GM12878 (cell line): ENCODE data around the gene WDR18. TPM values are rescaled to one million over a fixed set of nuclear protein-coding genes. Genes with fewer than 3 reads are reported as not detected.

Source experiments
- ATAC-seq: fragments of 200-7000 bp; cut with Tn5 transposase; 3 replicates; pipeline ENCODE4 v1.9.1; 2020; ENCODE audit warnings: mild to moderate bottlenecking, moderate library complexity
- BruUV-seq: library from RNA; stranded (reverse); fragments of 400-500 nt; replicated peaks from 2 replicates; lab custom pipeline; 2021; lab: Mats Ljungman, UMichigan
- CTCF ChIA-PET: fragments of 300-600 bp; sonication (Branson Sonifier 250); formaldehyde crosslinking; extraction: SDS; loops from one replicate; lab custom pipeline; 2021; ENCODE audit warnings: inconsistent platforms; lab: Yijun Ruan, JAX
- POLR2A ChIA-PET: fragments of 350-600 bp; formaldehyde crosslinking; extraction: SDS; loops from one replicate; lab custom pipeline; 2021; ENCODE audit warnings: inconsistent platforms; lab: Charles Lee
- RAD21 ChIA-PET: fragments of 300-600 bp; sonication (Branson Sonifier 250); formaldehyde crosslinking; loops from one replicate; lab custom pipeline; 2023; ENCODE audit warnings: antibody characterized with exemption; ENCODE audit not compliant: unreplicated experiment; lab: Charles Lee
- SMC1A ChIA-PET: fragments of 300-600 bp; sonication (Branson Sonifier 250); formaldehyde crosslinking; loops from one replicate; lab custom pipeline; 2023; ENCODE audit not compliant: unreplicated experiment, uncharacterized antibody; lab: Charles Lee
- DNase-seq: peaks from one replicate; pipeline ENCODE4 v3.0.0-alpha.2; 2011; ENCODE audit warnings: low read depth, low spot score
- FAIRE-seq: peaks from 3 replicates; lab custom pipeline; 2011; peaks lifted over from hg19 to GRCh38; lab: Jason Lieb, UNC
- H2AFZ ChIP-seq: 2 replicates; pipeline ENCODE4 v1.6.0; 2011; ENCODE audit warnings: low read depth, low read length, control low read depth; ENCODE audit not compliant: control insufficient read depth
- H3K27ac ChIP-seq: 2 replicates; pipeline ENCODE4 v1.5.1; 2011; ENCODE audit warnings: control low read depth; ENCODE audit not compliant: control insufficient read depth, insufficient read depth
- H3K27me3 ChIP-seq, 2 experiments: replicated peaks in 1 of 2; 2 replicates each; pipeline versions ENCODE4 v1.6.0 to v1.6.1; 2011; ENCODE audit warnings: low read length in 1 of 2; ENCODE audit not compliant: control insufficient read depth in 2 of 2, insufficient read depth in 2 of 2
- H3K36me3 ChIP-seq, 2 experiments: 2 replicates each; pipeline ENCODE4 v1.5.1; 2011; ENCODE audit warnings: low read length in 1 of 2; ENCODE audit not compliant: control insufficient read depth in 2 of 2, insufficient read depth in 2 of 2
- H3K4me1 ChIP-seq: 2 replicates; pipeline ENCODE4 v1.6.1; 2011; ENCODE audit warnings: mild to moderate bottlenecking, low read length, moderate library complexity, mixed read lengths; ENCODE audit not compliant: control insufficient read depth, insufficient read depth
- H3K4me2 ChIP-seq: 2 replicates; pipeline ENCODE4 v1.6.0; 2011; ENCODE audit warnings: control low read depth; ENCODE audit not compliant: control insufficient read depth, insufficient read depth
- H3K4me3 ChIP-seq: fragments of 200-600 bp; sonication (generic); 2 replicates; pipeline ENCODE4 v1.5.1; 2016
- H3K79me2 ChIP-seq: 2 replicates; pipeline ENCODE4 v1.6.0; 2011; ENCODE audit warnings: low read length; ENCODE audit not compliant: control insufficient read depth, insufficient read depth
- H3K9ac ChIP-seq: 2 replicates; pipeline ENCODE4 v1.8.0; 2011; ENCODE audit warnings: low read length, control low read depth, mixed read lengths; ENCODE audit not compliant: control insufficient read depth, insufficient read depth
- H3K9me3 ChIP-seq: replicated peaks from 3 replicates; pipeline ENCODE4 v1.5.1; 2011; ENCODE audit warnings: mild to moderate bottlenecking, low read length; ENCODE audit not compliant: control insufficient read depth, insufficient read depth
- H4K20me1 ChIP-seq: 2 replicates; pipeline ENCODE4 v1.6.0; 2011; ENCODE audit not compliant: control insufficient read depth, insufficient read depth
- ATF7 ChIP-seq: fragments of 450-650 bp; IDR thresholded peaks from 2 replicates; pipeline ENCODE4 v1.6.1; 2016; ENCODE audit warnings: low read depth, mild to moderate bottlenecking
- BACH1 ChIP-seq: fragments of 450-650 bp; IDR thresholded peaks from 2 replicates; pipeline ENCODE4 v1.6.1; 2017; ENCODE audit warnings: mild to moderate bottlenecking, borderline replicate concordance
- BHLHE40 ChIP-seq, 2 experiments: fragments of 450-650 bp in 1 of 2; IDR thresholded peaks; 2 replicates each; pipeline ENCODE4 v1.6.1; 2011 to 2017; ENCODE audit warnings: low read depth in 2 of 2, borderline replicate concordance in 1 of 2, improper control_type of control experiment in 1 of 2, low read length in 1 of 2, mild to moderate bottlenecking in 1 of 2
- CBX3 ChIP-seq: fragments of 200-600 bp; sonication (generic); IDR thresholded peaks from 2 replicates; pipeline ENCODE4 v1.6.1; 2016; ENCODE audit warnings: low read depth, borderline replicate concordance
- GATAD2B ChIP-seq: fragments of 450-650 bp; conservative IDR thresholded peaks from 2 replicates; pipeline ENCODE4 v1.6.1; 2017; ENCODE audit warnings: low read depth, mild to moderate bottlenecking, moderate library complexity
- HDGF ChIP-seq: fragments of 450-650 bp; IDR thresholded peaks from 2 replicates; pipeline ENCODE4 v1.6.1; 2016; ENCODE audit warnings: antibody characterized with exemption
- IKZF1 ChIP-seq: fragments of 450-650 bp; conservative IDR thresholded peaks from 2 replicates; pipeline ENCODE4 v1.6.1; 2017; ENCODE audit warnings: antibody characterized with exemption, mild to moderate bottlenecking
- JUNB ChIP-seq: IDR thresholded peaks from 2 replicates; pipeline ENCODE4 v1.6.1; 2016; ENCODE audit warnings: antibody characterized with exemption, mild to moderate bottlenecking
- LARP7 ChIP-seq: fragments of 450-650 bp; IDR thresholded peaks from 2 replicates; pipeline ENCODE4 v1.6.1; 2017; ENCODE audit warnings: mild to moderate bottlenecking
- RB1 ChIP-seq: fragments of 450-650 bp; formaldehyde crosslinking; IDR thresholded peaks from 2 replicates; pipeline ENCODE4 v1.6.1; 2017; ENCODE audit warnings: mild to moderate bottlenecking, borderline replicate concordance
- RBBP5 ChIP-seq: fragments of 200-600 bp; sonication (generic); conservative IDR thresholded peaks from 2 replicates; pipeline ENCODE4 v1.6.1; 2016
- REST ChIP-seq: IDR thresholded peaks from 2 replicates; pipeline ENCODE4 v1.6.1; 2012; ENCODE audit warnings: mild to moderate bottlenecking, low read depth, low read length
- SMC3 ChIP-seq: IDR thresholded peaks from 2 replicates; pipeline ENCODE4 v1.6.1; 2011; ENCODE audit warnings: low read length, improper control_type of control experiment, borderline replicate concordance
- TBL1XR1 ChIP-seq: IDR thresholded peaks from 2 replicates; pipeline ENCODE4 v1.6.1; 2012; ENCODE audit warnings: low read depth, low read length, improper control_type of control experiment
- YBX1 ChIP-seq: fragments of 450-650 bp; IDR thresholded peaks from 2 replicates; pipeline ENCODE4 v1.6.1; 2016; ENCODE audit warnings: antibody characterized with exemption
- ZNF207 ChIP-seq: fragments of 450-650 bp; IDR thresholded peaks from 2 replicates; pipeline ENCODE4 v1.6.1; 2014; ENCODE audit warnings: antibody characterized with exemption, mild to moderate bottlenecking, borderline replicate concordance
- ZNF592 ChIP-seq: fragments of 450-650 bp; IDR thresholded peaks from 2 replicates; pipeline ENCODE4 v1.6.1; 2017; ENCODE audit warnings: mild to moderate bottlenecking, moderate library complexity
- ZSCAN29 ChIP-seq: fragments of 450-650 bp; IDR thresholded peaks from 2 replicates; pipeline ENCODE4 v1.6.1; 2017; ENCODE audit warnings: mild to moderate bottlenecking, moderate library complexity
- WGBS: methylation state at CpG from one replicate; pipeline ENCODE4 v1.1.6; 2016; ENCODE audit warnings: low lambda C conversion rate; ENCODE audit not compliant: insufficient replicate concordance, insufficient coverage; ENCODE audit errors: missing lambda C conversion rate; 5-methylcytosine and 5-hydroxymethylcytosine counted together
- in situ Hi-C: fragments of 300-500 bp; cut with MboI; formaldehyde crosslinking; loops from 9 replicates; pipeline ENCODE4 v1.14.3; 2018; ENCODE audit warnings: mixed read lengths
- intact Hi-C: fragments of 100-400 bp; cut with micrococcal nuclease; formaldehyde crosslinking; loops from one replicate; pipeline ENCODE4 v1.14.2; 2022; ENCODE audit not compliant: unreplicated experiment
- polyA plus RNA-seq, 11 experiments: library from polyadenylated mRNA; depleted of rRNA in 4 of 11; unstranded in 6 of 11; stranded (reverse) in 5 of 11; fragments of >200 nt; fragmentation: Nextera tagmentation in 4 of 11; fragmentation: Illumina TruSeq in 1 of 11; extraction: Ambion mirVana in 4 of 11; extraction: Trizol in 1 of 11; gene quantifications; 1 replicate in 1 of 11; 2 replicates in 10 of 11; pipeline versions ENCODE4 v1.2.1 to v1.2.3, GENCODE V29; 2011 to 2016; ENCODE audit warnings: inconsistent platforms in 2 of 11, missing spikeins in 2 of 11, low read depth in 1 of 11
- total RNA-seq, 4 experiments: library from RNA; depleted of rRNA in 3 of 4; stranded (reverse); fragments of >200 nt in 3 of 4; fragmentation: Illumina TruSeq in 1 of 4; extraction: Trizol in 1 of 4; gene quantifications; 2 replicates each; pipeline versions ENCODE4 v1.2.1 to v1.2.3, GENCODE V29; 2013 to 2021

Gene WDR18
- total and polyA plus RNA-seq, 10 of the 15 experiments (the other 5 are each of a cell fraction or from before 2014, with no cell fraction given), result 3.0 to 206 (median 62.3) TPM

DNA sequence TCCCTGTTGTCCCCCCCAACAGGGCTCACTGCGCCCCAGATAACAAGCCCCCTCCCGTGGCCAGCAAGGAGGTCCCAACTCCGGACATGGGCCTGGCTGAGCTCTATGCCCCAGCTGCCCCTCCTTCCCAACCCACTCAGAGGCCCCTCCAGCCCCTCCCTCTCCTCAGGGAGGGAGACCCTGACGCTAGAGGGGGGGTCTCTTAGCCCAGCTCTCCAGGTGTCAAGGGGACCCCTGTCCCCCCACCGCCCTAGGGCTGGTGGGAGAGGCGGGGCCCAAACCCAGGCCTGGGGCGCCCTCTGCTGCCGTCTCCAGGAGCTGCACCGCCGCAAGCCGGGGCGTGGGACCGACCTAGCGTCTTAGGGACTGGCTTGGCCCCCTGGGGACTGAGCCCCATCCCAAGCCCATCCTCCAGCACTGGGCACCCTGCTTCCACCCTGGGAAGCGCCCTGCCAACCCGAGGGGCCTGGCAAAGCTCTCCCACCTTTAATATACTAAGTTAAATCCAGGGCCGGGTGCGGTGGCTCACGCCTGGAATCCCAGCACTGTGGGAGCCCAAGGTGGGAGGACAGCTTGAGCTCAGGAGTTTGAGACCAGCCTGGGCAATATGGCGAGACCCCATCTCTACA lies 17.5 kb downstream of the WDR18 start:
- Histone ChIP-seq H3K9ac (no peak overlapping the region), H3K4me2 (no peak overlapping the region), H3K4me1 (no peaks in the 10 kb centered on the region), H3K36me3 (no peaks in the 10 kb centered on the region), H3K27ac (no peak overlapping the region), H3K79me2 (no peaks in the 10 kb centered on the region), H3K27me3 (peaks cover 3 to 5% of the 10 kb centered on the region in 2 experiments; a peak in 3 of 4 replicates), H3K9me3 (no peaks in the 10 kb centered on the region), H4K20me1 (no peaks in the 10 kb centered on the region), H3K4me3 (no peak overlapping the region), H2AFZ (no peak overlapping the region)
- in situ Hi-C loops, result no loop called here
- ChIA-PET CTCF (interaction anchor here (0.7 to 1.4 kb wide), 5 partner anchors 20 to 224 kb away, joined by 3 to 4 read pairs (median 3); partner anchors contain the start of gene RNU6-2), SMC1A (interaction anchor here (1.0 kb wide), 1 partner anchor 202 kb away, joined by 6 read pairs; no protein-coding TSS in a partner anchor), RAD21 (interaction anchor here (0.6 to 1.4 kb wide), 4 partner anchors 91 to 203 kb away, joined by 3 to 4 read pairs (median 4); no protein-coding TSS in a partner anchor), POLR2A (interaction anchor here (0.6 to 1.1 kb wide), 3 partner anchors 18 to 231 kb away, joined by 3 read pairs; partner anchors contain the start of genes MED16 and RNU6-9)
- no peak for DNase-seq
- peak; percentile 92 for ATAC-seq
- 12% methylated on average over 20 of the region's 20 CpGs for whole genome bisulfite sequencing
- no peak for FAIRE-seq
- no TSS peak for BruUV-seq
- intact Hi-C loops, result loop anchor here (1.0 kb wide), 1 partner anchor 80 kb away; no protein-coding TSS in a partner anchor
- no peak for TF ChIP-seq RBBP5
- TF ChIP-seq RB1, result no peak
- TF ChIP-seq JUNB, result no peak
- TF ChIP-seq TBL1XR1, result no peak
- TF ChIP-seq ZNF592, result 0 out of 2 replicates have a peak, but pooled peaks have one; percentile 48
- TF ChIP-seq BHLHE40 (IDR thresholded peaks at IDR 0.05; ENCODE audit: borderline replicate concordance in 1 of 2, low read depth in 2 of 2, low read length in 1 of 2), result peak in 1 of 2 experiments; percentile 28; a peak in 2 of 4 replicates
- no peak for TF ChIP-seq ATF7
- no peak for TF ChIP-seq REST
- 0 out of 2 replicates have a peak, but pooled peaks have one; percentile 65 for TF ChIP-seq ZNF207
- TF ChIP-seq ZSCAN29, result no peak
- TF ChIP-seq CBX3, result no peak
- TF ChIP-seq SMC3, result peak; percentile 76
- peak; percentile 62; the same call in 1 of the 2 replicates for TF ChIP-seq LARP7
- TF ChIP-seq IKZF1, result no peak
- no peak for TF ChIP-seq HDGF
- TF ChIP-seq YBX1, result no peak
- TF ChIP-seq GATAD2B, result peak; percentile 65; the same call in 1 of the 2 replicates
- no peak for TF ChIP-seq BACH1
